ENCODE data around the gene EEF1AKMT2. TPM values are rescaled to one million over a fixed set of nuclear protein-coding genes. Genes with fewer than 3 reads are reported as not detected.

The EEF1AKMT2 gene
- total RNA-seq, 4 donors from 2014 or later: 10.0 to 18.4 (median 13.2) TPM

- Histone ChIP-seq H3K9me3 (no peaks in the 10 kb centered on the region), H3K36me3 (no peaks in the 10 kb centered on the region), H3K4me3 (no peak overlapping the region), H3K4me1 (peaks cover 2 to 100% (median 93%) of the 10 kb centered on the region in 4 donors), H3K27ac (peak overlapping the region; percentile 83 to 98 (median 91)), H3K27me3 (no peaks in the 10 kb centered on the region)
- TF ChIP-seq EP300 (IDR thresholded peaks at IDR 0.05): no peak
- TF ChIP-seq POLR2A (IDR thresholded peaks at IDR 0.05): no peak
- no peak for TF ChIP-seq CTCF (IDR thresholded peaks at IDR 0.05)
- WGBS, 2 donors: 52 to 56% methylated on average over 8 of the region's 8 CpGs
- DNase-seq (ENCODE audit: low spot score in 2 of 2): no peak
Measured at GRCh38 chr10:124728830-124729661, 62.6 kb downstream of the EEF1AKMT2 start.

GRCh38 chr10:124728071-124728829, 63.4 kb downstream of the EEF1AKMT2 start:
- Histone ChIP-seq H3K36me3 (no peaks in the 10 kb centered on the region), H3K27ac (peak overlapping the region; percentile 83 to 98 (median 91)), H3K4me1 (peaks cover 2 to 100% (median 93%) of the 10 kb centered on the region in 4 donors), H3K27me3 (no peaks in the 10 kb centered on the region), H3K9me3 (no peaks in the 10 kb centered on the region), H3K4me3 (no peak overlapping the region)
- DNase-seq (ENCODE audit: low spot score in 2 of 2): no peak
- TF ChIP-seq POLR2A (IDR thresholded peaks at IDR 0.05) (no peak), CTCF (IDR thresholded peaks at IDR 0.05) (peak in 1 of 5 experiments; percentile 19), EP300 (IDR thresholded peaks at IDR 0.05) (peak; percentile 79 to 85)
- WGBS, 2 donors: 37 to 39% methylated on average over 13 to 14 of the region's 14 CpGs

GRCh38 chr10:124727361-124727960, 64.2 kb downstream of the EEF1AKMT2 start:
- Histone ChIP-seq H3K9me3 (no peaks in the 10 kb centered on the region), H3K27ac (peak overlapping the region; percentile 83 to 98 (median 91)), H3K4me1 (peaks cover 2 to 100% (median 93%) of the 10 kb centered on the region in 4 donors), H3K4me3 (no peak overlapping the region), H3K36me3 (no peaks in the 10 kb centered on the region), H3K27me3 (no peaks in the 10 kb centered on the region)
- WGBS, 2 donors: 59 to 68% methylated on average over 6 of the region's 6 CpGs
- no peak for TF ChIP-seq EP300 (IDR thresholded peaks at IDR 0.05)
- no peak for TF ChIP-seq POLR2A (IDR thresholded peaks at IDR 0.05)
- no peak for TF ChIP-seq CTCF (IDR thresholded peaks at IDR 0.05)
- no peak for DNase-seq (ENCODE audit: low spot score in 2 of 2)

GRCh38 chr10:124725791-124726190, 65.9 kb downstream of the EEF1AKMT2 start:
- Histone ChIP-seq H3K4me3 (no peak overlapping the region), H3K4me1 (peaks cover 2 to 100% (median 95%) of the 10 kb centered on the region in 4 donors), H3K9me3 (no peaks in the 10 kb centered on the region), H3K27ac (peak overlapping the region; percentile 83 to 98 (median 91)), H3K27me3 (no peaks in the 10 kb centered on the region), H3K36me3 (no peaks in the 10 kb centered on the region)
- WGBS, 2 donors: 81 to 87% methylated on average over 7 of the region's 7 CpGs
- TF ChIP-seq EP300 (IDR thresholded peaks at IDR 0.05) (no peak), CTCF (IDR thresholded peaks at IDR 0.05) (no peak), POLR2A (IDR thresholded peaks at IDR 0.05) (no peak)
- DNase-seq (ENCODE audit: low spot score in 2 of 2): no peak
